ENCODE measurements around the gene CTCFL.

The CTCFL gene

GRCh38 chr20:57524511-57525176 lies at the start of gene CTCFL:
CTCFL (minus strand) TSS chr20:57525140; CDS start chr20:57524205, 935 bp downstream.
- no peaks in the 10 kb centered on the region for H3K27me3 ChIP-seq (ENCODE audit: insufficient read depth, insufficient read length)
- peak within 1 kb of the TSS; percentile 42 for H3K9ac ChIP-seq (ENCODE audit: insufficient read length, low read depth)
- no peaks in the 10 kb centered on the region for H3K9me3 ChIP-seq (ENCODE audit: insufficient read depth, low read length)
- no peaks in the 10 kb centered on the region for H3K4me1 ChIP-seq (ENCODE audit: insufficient read depth, insufficient read length)
- H3K36me3 ChIP-seq (ENCODE audit: insufficient read depth, insufficient read length, low read length), result no peaks in the 10 kb centered on the region
- no peak for DNase-seq (ENCODE audit: low read depth, low spot score)
- TF ChIP-seq YY1 (IDR thresholded peaks at IDR 0.05; ENCODE audit: insufficient read depth, insufficient read length) (no peak), SUZ12 (IDR thresholded peaks at IDR 0.05; ENCODE audit: extremely low read depth, insufficient read depth, insufficient read length) (no peak), ZNF274 (IDR thresholded peaks at IDR 0.05; ENCODE audit: low read depth, low read length) (no peak)
- no peak within 1 kb of the TSS for H3K4me3 ChIP-seq (ENCODE audit: insufficient read length, low read depth)

- no peaks in the 10 kb centered on the region for H3K36me3 ChIP-seq (ENCODE audit: insufficient read depth, insufficient read length, low read length)
- DNase-seq (ENCODE audit: low read depth, low spot score), result peak; percentile 46
- H3K4me3 ChIP-seq (ENCODE audit: insufficient read length, low read depth), result no peak overlapping the region
- TF ChIP-seq YY1 (IDR thresholded peaks at IDR 0.05; ENCODE audit: insufficient read depth, insufficient read length) (no peak), SUZ12 (IDR thresholded peaks at IDR 0.05; ENCODE audit: extremely low read depth, insufficient read depth, insufficient read length) (no peak), ZNF274 (IDR thresholded peaks at IDR 0.05; ENCODE audit: low read depth, low read length) (no peak)
- no peak overlapping the region for H3K9ac ChIP-seq (ENCODE audit: insufficient read length, low read depth)
- peaks cover 6% of the 10 kb centered on the region; the same call in 1 of the 2 replicates for H3K9me3 ChIP-seq (ENCODE audit: insufficient read depth, low read length)
- H3K4me1 ChIP-seq (ENCODE audit: insufficient read depth, insufficient read length), result peaks cover 5% of the 10 kb centered on the region
- H3K27me3 ChIP-seq (ENCODE audit: insufficient read depth, insufficient read length), result peaks cover 9% of the 10 kb centered on the region
Measured at GRCh38 chr20:57573894-57574293, 49.0 kb upstream of the CTCFL start.

- Histone ChIP-seq H3K4me3 (ENCODE audit: insufficient read length, low read depth) (no peak overlapping the region), H3K9me3 (ENCODE audit: insufficient read depth, low read length) (peaks cover 6% of the 10 kb centered on the region; the same call in 1 of the 2 replicates), H3K9ac (ENCODE audit: insufficient read length, low read depth) (no peak overlapping the region), H3K4me1 (ENCODE audit: insufficient read depth, insufficient read length) (peaks cover 5% of the 10 kb centered on the region), H3K36me3 (ENCODE audit: insufficient read depth, insufficient read length, low read length) (no peaks in the 10 kb centered on the region), H3K27me3 (ENCODE audit: insufficient read depth, insufficient read length) (peaks cover 4% of the 10 kb centered on the region)
- peak; percentile 54 for DNase-seq (ENCODE audit: low read depth, low spot score)
- TF ChIP-seq SUZ12 (IDR thresholded peaks at IDR 0.05; ENCODE audit: extremely low read depth, insufficient read depth, insufficient read length) (no peak), ZNF274 (IDR thresholded peaks at IDR 0.05; ENCODE audit: low read depth, low read length) (no peak), YY1 (IDR thresholded peaks at IDR 0.05; ENCODE audit: insufficient read depth, insufficient read length) (no peak)
Measured at GRCh38 chr20:57573242-57573641, 48.3 kb upstream of the CTCFL start.

GRCh38 chr20:57571782-57572416 lies 47.0 kb upstream of the CTCFL start:
- Histone ChIP-seq H3K4me1 (ENCODE audit: insufficient read depth, insufficient read length) (peaks cover 5% of the 10 kb centered on the region), H3K27me3 (ENCODE audit: insufficient read depth, insufficient read length) (peaks cover 4% of the 10 kb centered on the region)
- TF ChIP-seq ZNF274 (IDR thresholded peaks at IDR 0.05; ENCODE audit: low read depth, low read length) (no peak), SUZ12 (IDR thresholded peaks at IDR 0.05; ENCODE audit: extremely low read depth, insufficient read depth, insufficient read length) (no peak), YY1 (IDR thresholded peaks at IDR 0.05; ENCODE audit: insufficient read depth, insufficient read length) (no peak)

GRCh38 chr20:57570920-57571319 lies 46.0 kb upstream of the CTCFL start:
- Histone ChIP-seq H3K4me3 (ENCODE audit: insufficient read length, low read depth) (no peak overlapping the region), H3K9ac (ENCODE audit: insufficient read length, low read depth) (no peak overlapping the region), H3K27me3 (ENCODE audit: insufficient read depth, insufficient read length) (peaks cover 4% of the 10 kb centered on the region), H3K36me3 (ENCODE audit: insufficient read depth, insufficient read length, low read length) (no peaks in the 10 kb centered on the region), H3K9me3 (ENCODE audit: insufficient read depth, low read length) (peaks cover 6% of the 10 kb centered on the region; the same call in 1 of the 2 replicates), H3K4me1 (ENCODE audit: insufficient read depth, insufficient read length) (peaks cover 5% of the 10 kb centered on the region)
- no peak for DNase-seq (ENCODE audit: low read depth, low spot score)
- TF ChIP-seq YY1 (IDR thresholded peaks at IDR 0.05; ENCODE audit: insufficient read depth, insufficient read length) (no peak), ZNF274 (IDR thresholded peaks at IDR 0.05; ENCODE audit: low read depth, low read length) (no peak), SUZ12 (IDR thresholded peaks at IDR 0.05; ENCODE audit: extremely low read depth, insufficient read depth, insufficient read length) (no peak)

More at GRCh38 chr20:57571782-57572416, 47.0 kb upstream of the CTCFL start:
- Histone ChIP-seq H3K9ac (ENCODE audit: insufficient read length, low read depth) (no peak overlapping the region), H3K4me3 (ENCODE audit: insufficient read length, low read depth) (no peak overlapping the region), H3K9me3 (ENCODE audit: insufficient read depth, low read length) (peaks cover 6% of the 10 kb centered on the region; the same call in 1 of the 2 replicates), H3K36me3 (ENCODE audit: insufficient read depth, insufficient read length, low read length) (no peaks in the 10 kb centered on the region)
- no peak for DNase-seq (ENCODE audit: low read depth, low spot score)

- Histone ChIP-seq H3K4me1 (ENCODE audit: insufficient read depth, insufficient read length) (peaks cover 5% of the 10 kb centered on the region), H3K9me3 (ENCODE audit: insufficient read depth, low read length) (peaks cover 1% of the 10 kb centered on the region; the same call in 1 of the 2 replicates), H3K36me3 (ENCODE audit: insufficient read depth, insufficient read length, low read length) (no peaks in the 10 kb centered on the region), H3K9ac (ENCODE audit: insufficient read length, low read depth) (no peak overlapping the region), H3K4me3 (ENCODE audit: insufficient read length, low read depth) (no peak overlapping the region), H3K27me3 (ENCODE audit: insufficient read depth, insufficient read length) (peaks cover 4% of the 10 kb centered on the region)
- no peak for DNase-seq (ENCODE audit: low read depth, low spot score)
- TF ChIP-seq SUZ12 (IDR thresholded peaks at IDR 0.05; ENCODE audit: extremely low read depth, insufficient read depth, insufficient read length), result no peak
- no peak for TF ChIP-seq ZNF274 (IDR thresholded peaks at IDR 0.05; ENCODE audit: low read depth, low read length)
- TF ChIP-seq YY1 (IDR thresholded peaks at IDR 0.05; ENCODE audit: insufficient read depth, insufficient read length), result no peak
Measured at GRCh38 chr20:57570145-57570850, 45.4 kb upstream of the CTCFL start.

- Histone ChIP-seq H3K36me3 (ENCODE audit: insufficient read depth, insufficient read length, low read length) (no peaks in the 10 kb centered on the region), H3K9me3 (ENCODE audit: insufficient read depth, low read length) (no peaks in the 10 kb centered on the region), H3K4me3 (ENCODE audit: insufficient read length, low read depth) (no peak overlapping the region), H3K27me3 (ENCODE audit: insufficient read depth, insufficient read length) (peaks cover 4% of the 10 kb centered on the region), H3K9ac (ENCODE audit: insufficient read length, low read depth) (no peak overlapping the region), H3K4me1 (ENCODE audit: insufficient read depth, insufficient read length) (peaks cover 5% of the 10 kb centered on the region)
- TF ChIP-seq ZNF274 (IDR thresholded peaks at IDR 0.05; ENCODE audit: low read depth, low read length) (no peak), SUZ12 (IDR thresholded peaks at IDR 0.05; ENCODE audit: extremely low read depth, insufficient read depth, insufficient read length) (no peak), YY1 (IDR thresholded peaks at IDR 0.05; ENCODE audit: insufficient read depth, insufficient read length) (no peak)
- no peak for DNase-seq (ENCODE audit: low read depth, low spot score)
Measured at GRCh38 chr20:57568960-57569359, 44.0 kb upstream of the CTCFL start.

Data from NT2/D1 (cell line).